ENCODE results near the gene TCP11L1. TPM values are rescaled to one million over a fixed set of nuclear protein-coding genes. Genes with fewer than 3 reads are reported as not detected.

The TCP11L1 gene
- total RNA-seq, 1 donor from 2014 or later = 24.2 TPM

GRCh38 chr11:33083918-33084317 is 44.5 kb downstream of the TCP11L1 start:
- DNase-seq (ENCODE audit: extremely low spot score, unreplicated experiment) = no peak
- Mint-ChIP-seq H3K27ac (ENCODE audit: unreplicated experiment) (no peak overlapping the region), H3K36me3 (ENCODE audit: unreplicated experiment) (peaks cover 43% of the 10 kb centered on the region)

GRCh38 chr11:33086017-33086416 is 46.6 kb downstream of the TCP11L1 start:
- Mint-ChIP-seq H3K36me3 (ENCODE audit: unreplicated experiment) (peaks cover 39% of the 10 kb centered on the region), H3K4me3 (ENCODE audit: unreplicated experiment) (no peak overlapping the region), H3K27me3 (ENCODE audit: unreplicated experiment) (no peaks in the 10 kb centered on the region), H3K4me1 (ENCODE audit: unreplicated experiment) (peaks cover 9% of the 10 kb centered on the region), H3K9me3 (ENCODE audit: unreplicated experiment) (no peaks in the 10 kb centered on the region), H3K27ac (ENCODE audit: unreplicated experiment) (no peak overlapping the region)
- TF ChIP-seq CTCF (IDR thresholded peaks at IDR 0.05) = no peak
- no peak for DNase-seq (ENCODE audit: extremely low spot score, unreplicated experiment)

More at GRCh38 chr11:33083918-33084317, 44.5 kb downstream of the TCP11L1 start:
- no peak for TF ChIP-seq CTCF (IDR thresholded peaks at IDR 0.05)
- no peaks in the 10 kb centered on the region for H3K9me3 Mint-ChIP-seq (ENCODE audit: unreplicated experiment)
- peaks cover 9% of the 10 kb centered on the region for H3K4me1 Mint-ChIP-seq (ENCODE audit: unreplicated experiment)
- no peak overlapping the region for H3K4me3 Mint-ChIP-seq (ENCODE audit: unreplicated experiment)
- H3K27me3 Mint-ChIP-seq (ENCODE audit: unreplicated experiment) = no peaks in the 10 kb centered on the region

GRCh38 chr11:33089776-33090175 is 50.4 kb downstream of the TCP11L1 start:
- TF ChIP-seq CTCF (IDR thresholded peaks at IDR 0.05) = no peak
- peaks cover 9% of the 10 kb centered on the region for H3K4me1 Mint-ChIP-seq (ENCODE audit: unreplicated experiment)
- H3K27me3 Mint-ChIP-seq (ENCODE audit: unreplicated experiment) = no peaks in the 10 kb centered on the region
- peaks cover 27% of the 10 kb centered on the region for H3K36me3 Mint-ChIP-seq (ENCODE audit: unreplicated experiment)
- H3K4me3 Mint-ChIP-seq (ENCODE audit: unreplicated experiment) = no peak overlapping the region
- H3K27ac Mint-ChIP-seq (ENCODE audit: unreplicated experiment) = no peak overlapping the region
- H3K9me3 Mint-ChIP-seq (ENCODE audit: unreplicated experiment) = no peaks in the 10 kb centered on the region
- DNase-seq (ENCODE audit: extremely low spot score, unreplicated experiment) = no peak

GRCh38 chr11:33094157-33094556 is 54.8 kb downstream of the TCP11L1 start:
- no peak for DNase-seq (ENCODE audit: extremely low spot score, unreplicated experiment)
- Mint-ChIP-seq H3K9me3 (ENCODE audit: unreplicated experiment) (no peaks in the 10 kb centered on the region), H3K27ac (ENCODE audit: unreplicated experiment) (no peak overlapping the region), H3K4me3 (ENCODE audit: unreplicated experiment) (no peak overlapping the region), H3K4me1 (ENCODE audit: unreplicated experiment) (no peaks in the 10 kb centered on the region), H3K36me3 (ENCODE audit: unreplicated experiment) (peaks cover 23% of the 10 kb centered on the region), H3K27me3 (ENCODE audit: unreplicated experiment) (no peaks in the 10 kb centered on the region)
- TF ChIP-seq CTCF (IDR thresholded peaks at IDR 0.05) = no peak

GRCh38 chr11:33103836-33104235 is 64.5 kb downstream of the TCP11L1 start:
- H3K4me1 Mint-ChIP-seq (ENCODE audit: unreplicated experiment) = no peaks in the 10 kb centered on the region
- H3K36me3 Mint-ChIP-seq (ENCODE audit: unreplicated experiment) = peaks cover 42% of the 10 kb centered on the region
- no peak overlapping the region for H3K4me3 Mint-ChIP-seq (ENCODE audit: unreplicated experiment)
- H3K9me3 Mint-ChIP-seq (ENCODE audit: unreplicated experiment) = no peaks in the 10 kb centered on the region
- no peak for TF ChIP-seq CTCF (IDR thresholded peaks at IDR 0.05)
- H3K27me3 Mint-ChIP-seq (ENCODE audit: unreplicated experiment) = no peaks in the 10 kb centered on the region
- no peak for DNase-seq (ENCODE audit: extremely low spot score, unreplicated experiment)
- H3K27ac Mint-ChIP-seq (ENCODE audit: unreplicated experiment) = no peak overlapping the region

All from osteocyte (in vitro differentiated cells).